ENCODE results near the gene TRIM33. TPM values are rescaled to one million over a fixed set of nuclear protein-coding genes. Genes with fewer than 3 reads are reported as not detected.
"Not testable (repeated sequence)": the region's sequence is repeated elsewhere in the genome, so short reads cannot be mapped to it uniquely, and the experiment has no call there.

Gene TRIM33
- total RNA-seq, 2 experiments from 2014 or later: 39.5 to 43.4 TPM

DNA sequence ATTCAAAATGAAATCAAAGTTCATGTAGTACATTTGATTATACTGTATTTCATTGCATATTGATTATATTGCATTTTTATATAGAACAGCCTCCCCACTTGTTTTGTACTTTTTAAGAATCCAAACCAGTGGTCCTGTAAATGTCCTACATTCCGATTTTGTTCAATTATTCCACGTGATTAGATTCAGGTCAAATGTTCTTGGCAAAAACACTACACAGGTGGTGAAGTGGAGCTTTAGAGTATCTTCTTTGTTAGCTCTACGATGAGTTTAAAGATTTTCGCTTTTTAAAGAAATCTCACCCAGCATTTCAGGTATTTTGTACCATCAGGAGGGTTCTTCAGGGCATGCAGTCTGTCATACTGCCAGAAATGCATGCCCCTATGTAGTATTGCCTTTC, 120.6 kb downstream of the TRIM33 start:
- Mint-ChIP-seq H3K36me3 (ENCODE audit: low read depth) (peaks cover 44% of the 10 kb centered on the region), H3K9me3 (ENCODE audit: insufficient read depth) (peaks cover 11% of the 10 kb centered on the region), H3K4me1 (ENCODE audit: low read depth) (no peaks in the 10 kb centered on the region), H3K4me3 (no peak overlapping the region), H3K27me3 (ENCODE audit: low read depth) (no peaks in the 10 kb centered on the region), H3K27ac (no peak overlapping the region)
- ATAC-seq (no peak), DNase-seq (no peak)
- POLR2A ChIA-PET: interaction anchor here (0.6 kb wide), 1 partner anchor 9 kb away, joined by 3 read pairs; no protein-coding TSS in a partner anchor
- CTCF ChIA-PET: interaction anchor here (1.5 kb wide), 1 partner anchor 43 kb away, joined by 7 read pairs; no protein-coding TSS in a partner anchor

DNA sequence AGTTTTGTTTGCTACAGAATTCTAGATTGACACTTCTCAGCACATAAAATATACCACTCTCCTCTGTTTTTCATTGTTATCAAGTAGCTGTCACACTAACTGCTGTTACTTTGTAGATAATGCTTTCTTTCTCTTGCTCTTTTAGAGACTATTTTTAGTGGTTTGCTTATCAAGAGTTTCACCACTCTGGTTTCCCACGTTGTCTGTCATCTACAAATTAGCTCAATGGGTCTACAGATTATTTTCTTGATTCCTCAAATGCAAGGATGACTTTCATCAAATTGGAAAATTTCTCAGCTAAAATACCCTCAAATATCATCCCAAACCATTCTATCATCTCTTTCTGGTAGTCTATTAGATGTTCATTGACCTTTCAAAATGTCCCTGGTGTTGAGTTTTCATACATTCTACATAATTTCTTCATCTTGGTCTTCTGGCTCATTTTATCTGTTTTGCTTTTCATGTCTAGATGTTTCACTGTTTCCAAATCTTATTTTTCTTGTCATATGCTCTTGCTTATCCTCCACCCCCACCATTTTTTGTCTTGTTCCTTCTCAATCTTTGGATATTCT, 122.5 kb downstream of the TRIM33 start:
- no peak for DNase-seq
- no peaks in the 10 kb centered on the region for H3K27me3 Mint-ChIP-seq (ENCODE audit: low read depth)
- CTCF ChIA-PET: no interaction called here
- H3K4me3 Mint-ChIP-seq: no peak overlapping the region
- H3K27ac Mint-ChIP-seq: no peak overlapping the region
- H3K4me1 Mint-ChIP-seq (ENCODE audit: low read depth): no peaks in the 10 kb centered on the region
- POLR2A ChIA-PET: no interaction called here
- peaks cover 32% of the 10 kb centered on the region for H3K36me3 Mint-ChIP-seq (ENCODE audit: low read depth)
- ATAC-seq: no peak
- peaks cover 22% of the 10 kb centered on the region for H3K9me3 Mint-ChIP-seq (ENCODE audit: insufficient read depth)

GRCh38 chr1:114387585-114387984, 123.4 kb downstream of the TRIM33 start:
- H3K27me3 Mint-ChIP-seq (ENCODE audit: low read depth); H3K27ac Mint-ChIP-seq; POLR2A ChIA-PET; H3K4me3 Mint-ChIP-seq; DNase-seq; H3K4me1 Mint-ChIP-seq (ENCODE audit: low read depth); ATAC-seq: not testable (repeated sequence)
- Mint-ChIP-seq H3K9me3 (ENCODE audit: insufficient read depth) (peaks cover 30% of the 10 kb centered on the region), H3K36me3 (ENCODE audit: low read depth) (peaks cover 28% of the 10 kb centered on the region)
- CTCF ChIA-PET: interaction anchor here (2.3 kb wide), 1 partner anchor 41 kb away, joined by 6 read pairs; no protein-coding TSS in a partner anchor

DNA sequence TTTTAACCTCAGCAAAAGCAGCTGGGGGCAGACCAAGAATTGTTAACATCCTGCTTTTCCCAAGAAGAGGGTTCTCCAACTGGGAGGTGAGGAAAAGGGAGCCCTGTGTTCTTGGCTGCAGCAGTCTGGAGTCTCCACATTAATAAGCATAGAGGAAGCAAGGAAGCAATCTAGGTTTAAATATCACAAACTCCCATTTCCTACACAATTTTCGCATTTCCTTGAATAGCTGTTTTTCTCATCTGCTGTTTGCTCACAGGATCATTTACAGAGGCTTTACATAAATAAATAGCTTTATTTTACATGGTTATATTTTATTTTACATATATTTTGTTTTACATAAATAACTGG, 124.0 kb downstream of the TRIM33 start:
- Mint-ChIP-seq H3K27ac (no peak overlapping the region), H3K4me3 (no peak overlapping the region), H3K9me3 (ENCODE audit: insufficient read depth) (peaks cover 30% of the 10 kb centered on the region), H3K36me3 (ENCODE audit: low read depth) (peaks cover 23% of the 10 kb centered on the region), H3K27me3 (ENCODE audit: low read depth) (no peaks in the 10 kb centered on the region), H3K4me1 (ENCODE audit: low read depth) (no peaks in the 10 kb centered on the region)
- ATAC-seq (no peak), DNase-seq (no peak)
- ChIA-PET POLR2A (interaction anchor here (0.6 to 0.7 kb wide), 3 partner anchors 24 to 636 kb away, joined by 3 to 4 read pairs (median 3); no protein-coding TSS in a partner anchor), CTCF (interaction anchor here (2.3 kb wide), 1 partner anchor 40 kb away, joined by 6 read pairs; no protein-coding TSS in a partner anchor)

DNA sequence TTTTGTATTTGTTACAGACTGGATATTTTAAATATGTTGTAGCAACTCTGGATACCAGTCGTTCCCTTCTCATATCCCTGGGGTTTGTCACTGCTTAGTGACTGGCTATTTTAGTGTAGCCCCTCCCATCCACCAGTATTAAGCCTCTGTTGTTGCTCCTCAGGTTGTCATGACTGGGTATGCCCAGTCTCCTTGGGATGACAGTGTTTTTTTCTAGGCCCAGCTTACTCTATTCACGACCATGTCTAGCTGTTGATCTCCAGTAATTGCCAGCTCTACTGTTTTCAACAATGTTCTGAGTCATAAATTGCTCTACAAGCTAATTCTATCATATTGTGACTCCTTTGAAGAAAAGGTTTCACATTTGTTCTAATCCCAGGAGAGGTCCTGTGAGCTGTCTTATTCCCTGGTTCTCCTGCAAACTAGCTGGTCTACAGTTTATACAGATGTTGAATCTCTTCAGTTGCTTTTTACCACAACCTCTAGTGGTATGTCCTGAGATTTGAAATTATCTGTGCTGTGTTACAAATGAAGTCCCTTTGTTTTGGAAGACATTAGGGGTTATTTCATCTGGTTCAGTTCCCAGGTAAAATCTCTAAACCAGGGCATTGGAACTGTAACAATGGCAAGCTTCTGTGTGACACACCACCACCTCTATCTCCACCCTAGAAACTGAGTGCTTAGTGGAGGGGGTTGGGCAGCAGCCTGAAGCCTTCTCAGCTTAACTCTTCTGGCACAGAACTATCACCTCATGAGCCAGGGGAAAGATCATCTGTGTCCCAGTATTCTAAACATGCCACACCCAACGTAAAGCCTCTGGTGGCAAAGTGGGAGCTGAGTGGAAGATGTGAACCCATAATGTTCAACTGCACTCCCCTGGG, 124.6 kb downstream of the TRIM33 start:
- POLR2A ChIA-PET: interaction anchor here (0.6 to 0.7 kb wide), 3 partner anchors 23 to 636 kb away, joined by 3 to 4 read pairs (median 3); no protein-coding TSS in a partner anchor
- CTCF ChIA-PET: interaction anchor here (2.3 kb wide), 1 partner anchor 39 kb away, joined by 6 read pairs; no protein-coding TSS in a partner anchor
- ATAC-seq: no peak
- no peaks in the 10 kb centered on the region for H3K4me1 Mint-ChIP-seq (ENCODE audit: low read depth)
- no peak overlapping the region for H3K4me3 Mint-ChIP-seq
- H3K27ac Mint-ChIP-seq: no peak overlapping the region
- DNase-seq: no peak
- H3K27me3 Mint-ChIP-seq (ENCODE audit: low read depth): no peaks in the 10 kb centered on the region
- H3K36me3 Mint-ChIP-seq (ENCODE audit: low read depth): peaks cover 16% of the 10 kb centered on the region
- peaks cover 30% of the 10 kb centered on the region for H3K9me3 Mint-ChIP-seq (ENCODE audit: insufficient read depth)

DNA sequence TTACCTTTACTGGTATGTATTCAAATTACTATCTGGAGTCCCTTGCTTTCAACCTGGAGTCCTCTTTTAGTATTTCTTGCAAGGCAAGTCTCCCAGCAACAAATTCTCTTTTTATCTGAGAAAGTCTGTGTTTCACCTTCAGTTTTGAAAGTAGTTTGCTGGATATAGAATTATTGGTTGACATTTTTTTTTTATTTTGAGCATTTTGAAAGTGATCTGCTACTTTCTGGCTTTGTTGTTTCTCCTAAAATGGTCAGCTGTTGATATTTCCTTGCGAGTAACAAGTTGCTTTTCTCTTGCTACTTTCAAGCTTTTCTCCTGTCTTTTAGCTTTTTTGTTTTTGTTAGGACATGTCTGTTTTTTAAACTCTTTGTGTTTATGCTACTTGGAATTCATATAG, 126.1 kb downstream of the TRIM33 start:
- Mint-ChIP-seq H3K4me3 (no peak overlapping the region), H3K4me1 (ENCODE audit: low read depth) (no peaks in the 10 kb centered on the region), H3K36me3 (ENCODE audit: low read depth) (peaks cover 5% of the 10 kb centered on the region), H3K27me3 (ENCODE audit: low read depth) (no peaks in the 10 kb centered on the region), H3K27ac (no peak overlapping the region), H3K9me3 (ENCODE audit: insufficient read depth) (peaks cover 30% of the 10 kb centered on the region)
- ATAC-seq (no peak), DNase-seq (no peak)
- POLR2A ChIA-PET: interaction anchor here (0.6 kb wide), 1 partner anchor 22 kb away, joined by 3 read pairs; no protein-coding TSS in a partner anchor
- CTCF ChIA-PET: interaction anchor here (2.3 kb wide), 1 partner anchor 38 kb away, joined by 6 read pairs; no protein-coding TSS in a partner anchor

DNA sequence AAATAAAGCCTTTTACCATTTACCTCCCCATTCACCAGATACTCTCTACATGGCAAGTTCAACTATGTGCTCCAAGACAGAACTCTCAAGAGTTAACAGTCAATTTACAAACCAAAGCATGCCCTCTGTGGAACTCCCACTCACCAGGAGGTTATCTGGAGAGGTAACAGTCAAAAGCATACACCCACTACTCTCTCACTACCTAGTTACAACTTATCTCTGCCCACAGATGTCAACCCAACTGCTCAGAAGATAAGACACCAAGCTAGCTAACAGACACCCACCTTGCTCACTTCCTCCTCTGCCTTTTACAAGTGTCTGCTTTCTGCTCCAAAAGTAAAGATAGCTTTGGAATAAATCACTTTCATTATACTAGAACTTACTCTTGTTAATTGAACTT, 131.0 kb downstream of the TRIM33 start:
- Mint-ChIP-seq H3K36me3 (ENCODE audit: low read depth) (no peaks in the 10 kb centered on the region), H3K4me3 (no peak overlapping the region), H3K9me3 (ENCODE audit: insufficient read depth) (peaks cover 39% of the 10 kb centered on the region), H3K27ac (no peak overlapping the region), H3K4me1 (ENCODE audit: low read depth) (no peaks in the 10 kb centered on the region), H3K27me3 (ENCODE audit: low read depth) (no peaks in the 10 kb centered on the region)
- POLR2A ChIA-PET: no interaction called here
- no peak for DNase-seq
- CTCF ChIA-PET: no interaction called here
- ATAC-seq: no peak

DNA sequence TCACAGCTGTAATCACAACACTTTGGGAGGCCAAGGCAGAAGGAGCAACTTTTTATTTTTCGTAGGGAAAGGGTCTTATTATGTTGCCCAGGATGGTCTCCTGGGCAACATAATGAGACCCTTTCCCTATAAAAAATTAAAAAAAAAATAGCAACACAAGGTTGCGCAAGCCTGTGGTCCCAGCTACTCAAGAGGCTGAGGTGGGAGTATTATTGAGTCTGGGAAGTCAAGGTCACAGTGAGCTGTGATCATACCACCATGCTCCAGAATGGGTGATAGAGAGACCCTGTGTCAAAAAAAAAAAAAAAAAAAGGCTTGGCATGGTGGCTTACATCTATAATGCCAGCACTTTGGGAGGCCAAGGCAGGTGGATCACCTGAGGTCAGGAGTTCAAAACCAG, 131.6 kb downstream of the TRIM33 start:
- no peak for DNase-seq
- H3K4me1 Mint-ChIP-seq (ENCODE audit: low read depth): no peaks in the 10 kb centered on the region
- POLR2A ChIA-PET: no interaction called here
- H3K27ac Mint-ChIP-seq: no peak overlapping the region
- H3K36me3 Mint-ChIP-seq (ENCODE audit: low read depth): no peaks in the 10 kb centered on the region
- no peaks in the 10 kb centered on the region for H3K27me3 Mint-ChIP-seq (ENCODE audit: low read depth)
- H3K9me3 Mint-ChIP-seq (ENCODE audit: insufficient read depth): peaks cover 32% of the 10 kb centered on the region
- CTCF ChIA-PET: no interaction called here
- no peak for ATAC-seq
- no peak overlapping the region for H3K4me3 Mint-ChIP-seq

DNA sequence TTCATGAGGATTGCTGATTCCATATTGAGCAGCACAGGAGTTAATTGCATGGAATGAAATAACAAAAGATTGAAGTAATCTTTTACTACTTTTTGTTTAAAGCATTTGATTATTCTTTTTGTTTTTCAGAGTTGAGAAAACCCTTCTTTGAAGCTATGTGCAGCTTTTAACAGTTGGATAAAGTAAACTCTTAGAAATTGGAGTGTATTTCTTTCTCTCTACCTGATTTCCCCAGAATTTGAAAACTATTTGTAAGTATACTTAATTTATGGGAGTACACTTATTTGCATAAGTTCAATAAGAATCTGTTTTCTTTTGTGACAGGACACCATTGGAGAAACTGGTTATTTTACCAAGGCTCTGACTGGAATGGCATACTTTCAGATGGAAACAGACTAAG, 133.6 kb downstream of the TRIM33 start:
- Mint-ChIP-seq H3K9me3 (ENCODE audit: insufficient read depth) (peaks cover 33% of the 10 kb centered on the region), H3K4me1 (ENCODE audit: low read depth) (no peaks in the 10 kb centered on the region), H3K27me3 (ENCODE audit: low read depth) (no peaks in the 10 kb centered on the region), H3K36me3 (ENCODE audit: low read depth) (peaks cover 2% of the 10 kb centered on the region), H3K27ac (no peak overlapping the region), H3K4me3 (no peak overlapping the region)
- POLR2A ChIA-PET: no interaction called here
- CTCF ChIA-PET: no interaction called here
- no peak for DNase-seq
- ATAC-seq: no peak

GRCh38 chr1:114369930-114370329, 141.1 kb downstream of the TRIM33 start:
- ATAC-seq (no peak), DNase-seq (no peak)
- Mint-ChIP-seq H3K36me3 (ENCODE audit: low read depth) (peaks cover 2% of the 10 kb centered on the region), H3K27ac (no peak overlapping the region), H3K27me3 (ENCODE audit: low read depth) (no peaks in the 10 kb centered on the region), H3K4me1 (ENCODE audit: low read depth) (no peaks in the 10 kb centered on the region), H3K4me3 (no peak overlapping the region), H3K9me3 (ENCODE audit: insufficient read depth) (peaks cover 11% of the 10 kb centered on the region)
- ChIA-PET POLR2A (no interaction called here), CTCF (interaction anchor here (0.8 kb wide), 1 partner anchor 23 kb away, joined by 3 read pairs; no protein-coding TSS in a partner anchor)

- H3K36me3 Mint-ChIP-seq (ENCODE audit: low read depth); POLR2A ChIA-PET; ATAC-seq; H3K4me1 Mint-ChIP-seq (ENCODE audit: low read depth); DNase-seq; H3K27ac Mint-ChIP-seq; H3K27me3 Mint-ChIP-seq (ENCODE audit: low read depth); H3K4me3 Mint-ChIP-seq: not testable (repeated sequence)
- CTCF ChIA-PET: interaction anchor here (0.8 kb wide), 1 partner anchor 22 kb away, joined by 3 read pairs; no protein-coding TSS in a partner anchor
- peaks cover 11% of the 10 kb centered on the region for H3K9me3 Mint-ChIP-seq (ENCODE audit: insufficient read depth)
These were observed 141.6 kb downstream of the TRIM33 start for GRCh38 chr1:114369266-114369919.

Data from activated CD8-positive, alpha-beta T cell treated with anti-CD3 and anti-CD28 coated beads, Interleukin-2, amount 10 ng/mL, durations not matched to agents 7 days and 5 days (primary cell).